ENCODE measurements around the gene SMG6.

SMG6 gene

GRCh38 chr17:2111691-2112090, 191.9 kb downstream of the SMG6 start:
- H3K4me2 ChIP-seq (ENCODE audit: low read depth, low read length, poor library complexity, severe bottlenecking): no peak overlapping the region
- no peaks in the 10 kb centered on the region for H3K79me2 ChIP-seq (ENCODE audit: insufficient read depth, low read length)
- no peak overlapping the region for H3K4me3 ChIP-seq (ENCODE audit: insufficient read depth, low read length, poor library complexity, severe bottlenecking)
- no peaks in the 10 kb centered on the region for H3K36me3 ChIP-seq (ENCODE audit: low read length)
- no peaks in the 10 kb centered on the region for H3F3A ChIP-seq (ENCODE audit: insufficient read depth)
- H4K20me1 ChIP-seq (ENCODE audit: low read depth, low read length): no peaks in the 10 kb centered on the region
- no peaks in the 10 kb centered on the region for H3K9me3 ChIP-seq (ENCODE audit: insufficient read depth, low read length)
- H3K27me3 ChIP-seq (ENCODE audit: low read length): no peaks in the 10 kb centered on the region
- TF ChIP-seq EZH2phosphoT487 (conservative IDR thresholded peaks at IDR 0.05; ENCODE audit: low read length): no peak
- TF ChIP-seq, protein P1, sequence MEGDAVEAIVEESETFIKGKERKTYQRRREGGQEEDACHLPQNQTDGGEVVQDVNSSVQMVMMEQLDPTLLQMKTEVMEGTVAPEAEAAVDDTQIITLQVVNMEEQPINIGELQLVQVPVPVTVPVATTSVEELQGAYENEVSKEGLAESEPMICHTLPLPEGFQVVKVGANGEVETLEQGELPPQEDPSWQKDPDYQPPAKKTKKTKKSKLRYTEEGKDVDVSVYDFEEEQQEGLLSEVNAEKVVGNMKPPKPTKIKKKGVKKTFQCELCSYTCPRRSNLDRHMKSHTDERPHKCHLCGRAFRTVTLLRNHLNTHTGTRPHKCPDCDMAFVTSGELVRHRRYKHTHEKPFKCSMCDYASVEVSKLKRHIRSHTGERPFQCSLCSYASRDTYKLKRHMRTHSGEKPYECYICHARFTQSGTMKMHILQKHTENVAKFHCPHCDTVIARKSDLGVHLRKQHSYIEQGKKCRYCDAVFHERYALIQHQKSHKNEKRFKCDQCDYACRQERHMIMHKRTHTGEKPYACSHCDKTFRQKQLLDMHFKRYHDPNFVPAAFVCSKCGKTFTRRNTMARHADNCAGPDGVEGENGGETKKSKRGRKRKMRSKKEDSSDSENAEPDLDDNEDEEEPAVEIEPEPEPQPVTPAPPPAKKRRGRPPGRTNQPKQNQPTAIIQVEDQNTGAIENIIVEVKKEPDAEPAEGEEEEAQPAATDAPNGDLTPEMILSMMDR (IDR thresholded peaks at IDR 0.05; ENCODE audit: insufficient read depth, low read length, poor library complexity, severe bottlenecking): no peak
- no peak overlapping the region for H3K27ac ChIP-seq (ENCODE audit: low read depth, low read length)
- no peaks in the 10 kb centered on the region for H3K9me2 ChIP-seq (replicated peaks; ENCODE audit: insufficient read depth, low read length)
- H2AFZ ChIP-seq (ENCODE audit: low read depth, low read length, severe bottlenecking): no peak overlapping the region
- no peak overlapping the region for H3K9ac ChIP-seq (ENCODE audit: low read length)

DNA sequence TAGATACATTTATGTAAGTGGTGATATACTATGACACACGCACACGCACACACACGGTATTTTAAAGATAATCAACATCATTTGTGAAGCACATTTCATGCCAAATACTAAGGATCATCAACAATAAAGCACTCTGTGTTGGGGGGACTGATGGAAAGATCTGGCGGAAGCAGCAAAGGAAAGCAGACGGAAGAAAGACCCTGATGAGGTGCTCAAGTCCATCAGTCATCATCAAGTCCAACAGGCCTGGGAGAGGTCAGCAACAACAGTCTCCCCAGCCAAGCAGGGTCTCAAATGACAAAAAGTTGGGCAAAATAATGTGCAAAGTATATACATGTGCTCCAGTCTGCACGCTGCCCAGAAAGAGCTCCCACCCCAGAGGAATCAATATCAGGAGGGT, 193.1 kb downstream of the SMG6 start:
- no peaks in the 10 kb centered on the region for H3K9me3 ChIP-seq (ENCODE audit: insufficient read depth, low read length)
- H3F3A ChIP-seq (ENCODE audit: insufficient read depth): no peaks in the 10 kb centered on the region
- no peak overlapping the region for H3K9ac ChIP-seq (ENCODE audit: low read length)
- H3K27me3 ChIP-seq (ENCODE audit: low read length): no peaks in the 10 kb centered on the region
- H3K36me3 ChIP-seq (ENCODE audit: low read length): no peaks in the 10 kb centered on the region
- no peak overlapping the region for H3K27ac ChIP-seq (ENCODE audit: low read depth, low read length)
- H3K79me2 ChIP-seq (ENCODE audit: insufficient read depth, low read length): no peaks in the 10 kb centered on the region
- no peaks in the 10 kb centered on the region for H4K20me1 ChIP-seq (ENCODE audit: low read depth, low read length)
- H3K9me2 ChIP-seq (replicated peaks; ENCODE audit: insufficient read depth, low read length): no peaks in the 10 kb centered on the region
- TF ChIP-seq, protein P1 (IDR thresholded peaks at IDR 0.05; ENCODE audit: insufficient read depth, low read length, poor library complexity, severe bottlenecking): no peak
- no peak for TF ChIP-seq EZH2phosphoT487 (conservative IDR thresholded peaks at IDR 0.05; ENCODE audit: low read length)
- H3K4me3 ChIP-seq (ENCODE audit: insufficient read depth, low read length, poor library complexity, severe bottlenecking): no peak overlapping the region
- H3K4me2 ChIP-seq (ENCODE audit: low read depth, low read length, poor library complexity, severe bottlenecking): no peak overlapping the region
- H2AFZ ChIP-seq (ENCODE audit: low read depth, low read length, severe bottlenecking): no peak overlapping the region

- Histone ChIP-seq H3K4me3 (ENCODE audit: insufficient read depth, low read length, poor library complexity, severe bottlenecking) (no peak overlapping the region), H3K9me3 (ENCODE audit: insufficient read depth, low read length) (no peaks in the 10 kb centered on the region), H3K4me2 (ENCODE audit: low read depth, low read length, poor library complexity, severe bottlenecking) (no peak overlapping the region), H3F3A (ENCODE audit: insufficient read depth) (no peaks in the 10 kb centered on the region), H3K27me3 (ENCODE audit: low read length) (no peaks in the 10 kb centered on the region), H3K27ac (ENCODE audit: low read depth, low read length) (no peak overlapping the region), H3K9me2 (replicated peaks; ENCODE audit: insufficient read depth, low read length) (no peaks in the 10 kb centered on the region), H3K36me3 (ENCODE audit: low read length) (no peaks in the 10 kb centered on the region), H3K9ac (ENCODE audit: low read length) (no peak overlapping the region), H2AFZ (ENCODE audit: low read depth, low read length, severe bottlenecking) (no peak overlapping the region), H4K20me1 (ENCODE audit: low read depth, low read length) (no peaks in the 10 kb centered on the region), H3K79me2 (ENCODE audit: insufficient read depth, low read length) (no peaks in the 10 kb centered on the region)
- TF ChIP-seq, protein P1 (IDR thresholded peaks at IDR 0.05; ENCODE audit: insufficient read depth, low read length, poor library complexity, severe bottlenecking): no peak
- no peak for TF ChIP-seq EZH2phosphoT487 (conservative IDR thresholded peaks at IDR 0.05; ENCODE audit: low read length)
Observed at GRCh38 chr17:2108170-2108569, 195.4 kb downstream of the SMG6 start.
